ENCODE measurements around the gene CRTC2. TPM values are rescaled to one million over a fixed set of nuclear protein-coding genes. Genes with fewer than 3 reads are reported as not detected.

CRTC2 gene
- total RNA-seq, 4 donors from 2014 or later: 11.4 to 22.5 (median 18.1) TPM

- Histone ChIP-seq H3K4me1 (peaks cover 9 to 18% of the 10 kb centered on the region in 2 donors), H3K36me3 (peaks cover 26 to 34% of the 10 kb centered on the region in 2 donors), H3K27me3 (no peaks in the 10 kb centered on the region), H3K9me3 (no peaks in the 10 kb centered on the region), H3K27ac (peak within 1 kb of the TSS; percentile 88 to 98 (median 92)), H3K4me3 (replicated peaks in 1 of 3) (peak within 1 kb of the TSS; percentile 70 to 89 (median 89))
- 26 to 27% methylated on average over 9 of the region's 28 CpGs for WGBS, 2 donors
- peak; percentile 81 to 82 for DNase-seq
- TF ChIP-seq CTCF (IDR thresholded peaks at IDR 0.05) (peak; percentile 67 to 100 (median 90)), POLR2A (IDR thresholded peaks at IDR 0.05) (peak in 1 of 2 donors; percentile 2)
- intact Hi-C loops (cut with DNase I): loop anchor here (10.0 kb wide), 1 partner anchor 152 kb away; no protein-coding TSS in a partner anchor
Observed at GRCh38 chr1:153946622-153947241, 11.7 kb downstream of the CRTC2 start, which contains the start of gene DENND4B. TSS of gene DENND4B (minus strand) at chr1:153946718. CDS start at chr1:153944374, 2,344 bp downstream.

GRCh38 chr1:153945795-153946621, 12.4 kb downstream of the CRTC2 start:
- Histone ChIP-seq H3K27me3 (no peaks in the 10 kb centered on the region), H3K36me3 (peaks cover 20 to 27% of the 10 kb centered on the region in 2 donors), H3K27ac (peak overlapping the region; percentile 88 to 98 (median 92)), H3K4me1 (peaks cover 9 to 18% of the 10 kb centered on the region in 2 donors), H3K9me3 (no peaks in the 10 kb centered on the region), H3K4me3 (replicated peaks in 1 of 3) (peak overlapping the region; percentile 70 to 89 (median 89))
- TF ChIP-seq POLR2A (IDR thresholded peaks at IDR 0.05) (peak in 1 of 2 donors; percentile 69), CTCF (IDR thresholded peaks at IDR 0.05) (no peak)
- intact Hi-C loops (cut with DNase I): loop anchor here (10.0 kb wide), 1 partner anchor 151 kb away; no protein-coding TSS in a partner anchor
- peak; percentile 77 to 81 for DNase-seq
- WGBS, 2 donors: 0 to 1% methylated on average over 25 to 29 of the region's 95 CpGs

GRCh38 chr1:153945131-153945794, 13.1 kb downstream of the CRTC2 start:
- WGBS, 2 donors: 43 to 62% methylated on average over 7 to 9 of the region's 12 CpGs
- Histone ChIP-seq H3K4me1 (peaks cover 9 to 18% of the 10 kb centered on the region in 2 donors), H3K36me3 (peaks cover 21 to 26% of the 10 kb centered on the region in 2 donors), H3K27ac (peak overlapping the region; percentile 88 to 98 (median 92)), H3K9me3 (no peaks in the 10 kb centered on the region), H3K27me3 (no peaks in the 10 kb centered on the region), H3K4me3 (replicated peaks in 1 of 3) (peak overlapping the region; percentile 70 to 89 (median 89))
- peak; percentile 47 to 64 for DNase-seq
- TF ChIP-seq POLR2A (IDR thresholded peaks at IDR 0.05): no peak
- no peak for TF ChIP-seq CTCF (IDR thresholded peaks at IDR 0.05)
- intact Hi-C loops (cut with DNase I): loop anchor here (10.0 kb wide), 1 partner anchor 150 kb away; no protein-coding TSS in a partner anchor

GRCh38 chr1:153944827-153945117, 13.6 kb downstream of the CRTC2 start:
- H3K27ac ChIP-seq: peak overlapping the region in 2 of 3 donors; percentile 88 to 98
- DNase-seq: no peak
- WGBS, 2 donors: 76 to 83% methylated on average over 3 of the region's 3 CpGs
- no peak for TF ChIP-seq CTCF (IDR thresholded peaks at IDR 0.05)
- TF ChIP-seq POLR2A (IDR thresholded peaks at IDR 0.05): no peak
- peaks cover 9 to 18% of the 10 kb centered on the region in 2 donors for H3K4me1 ChIP-seq
- H3K36me3 ChIP-seq: peaks cover 26 to 28% of the 10 kb centered on the region in 2 donors
- H3K27me3 ChIP-seq: no peaks in the 10 kb centered on the region
- no peaks in the 10 kb centered on the region for H3K9me3 ChIP-seq
- intact Hi-C loops (cut with DNase I): loop anchor here (10.0 kb wide), 1 partner anchor 150 kb away; no protein-coding TSS in a partner anchor
- peak overlapping the region in 1 of 3 donors; percentile 89 for H3K4me3 ChIP-seq (replicated peaks in 1 of 3)
